SU-DHL-6 (cell line): ENCODE results near the gene MAPK14.

Experiments
- H2AFZ ChIP-seq: fragments of 200-600 bp; sonication (generic); 2 replicates; pipeline ENCODE4 v1.6.1; 2014; ENCODE audit warnings: low read depth, mild to moderate bottlenecking, moderate library complexity, mixed read lengths, antibody characterized with exemption, low read length; ENCODE audit not compliant: severe bottlenecking
- H3F3A ChIP-seq: fragments of 200-600 bp; shearing (Covaris generic); 2 replicates; pipeline ENCODE4 v1.6.0; 2016; ENCODE audit warnings: antibody characterized with exemption, mild to moderate bottlenecking; ENCODE audit not compliant: insufficient read depth
- H3K27ac ChIP-seq: fragments of 200-600 bp; sonication (generic); 2 replicates; pipeline ENCODE4 v1.5.1; 2016; ENCODE audit warnings: low read depth, mild to moderate bottlenecking, low read length, moderate library complexity, mixed read lengths
- H3K27me3 ChIP-seq: fragments of 200-600 bp; sonication (generic), shearing (Covaris generic); 2 replicates; pipeline ENCODE4 v1.6.0; 2014; ENCODE audit warnings: mild to moderate bottlenecking, low read length
- H3K36me3 ChIP-seq: fragments of 200-600 bp; sonication (generic); 2 replicates; pipeline ENCODE4 v1.6.1; 2014; ENCODE audit warnings: mild to moderate bottlenecking, low read length, mixed read lengths
- H3K4me2 ChIP-seq: fragments of 300-600, 200-600 bp; shearing (Covaris generic), sonication (generic); 2 replicates; pipeline ENCODE4 v1.6.0; 2014; ENCODE audit warnings: low read length, low read depth, mild to moderate bottlenecking; ENCODE audit not compliant: poor library complexity, severe bottlenecking
- H3K4me3 ChIP-seq: fragments of 200-600 bp; sonication (generic); 2 replicates; pipeline ENCODE4 v1.5.1; 2014; ENCODE audit warnings: antibody characterized with exemption, low read length, mild to moderate bottlenecking, mixed read lengths; ENCODE audit not compliant: insufficient read depth, poor library complexity, severe bottlenecking
- H3K79me2 ChIP-seq: fragments of 200-600 bp; sonication (generic); 2 replicates; pipeline ENCODE4 v1.6.1; 2014; ENCODE audit warnings: mild to moderate bottlenecking, low read length, moderate library complexity; ENCODE audit not compliant: insufficient read depth
- H3K9ac ChIP-seq: fragments of 200-600 bp; sonication (generic); 2 replicates; pipeline ENCODE4 v1.7.0; 2014; ENCODE audit warnings: mild to moderate bottlenecking, low read length
- H3K9me2 ChIP-seq: fragments of 200-600 bp; sonication (generic); replicated peaks from 2 replicates; pipeline ENCODE4 v1.6.1; 2014; ENCODE audit warnings: low read length; ENCODE audit not compliant: insufficient read depth
- H3K9me3 ChIP-seq: fragments of 200-600 bp; sonication (generic); 2 replicates; pipeline ENCODE4 v1.6.1; 2014; ENCODE audit warnings: low read length, mixed read lengths; ENCODE audit not compliant: insufficient read depth
- H4K20me1 ChIP-seq: fragments of 200-600 bp; sonication (generic); 2 replicates; pipeline ENCODE4 v1.6.1; 2014; ENCODE audit warnings: low read depth, mild to moderate bottlenecking, antibody characterized with exemption, low read length, moderate library complexity, mixed read lengths
- CTCF ChIP-seq: fragments of 200-600 bp; sonication (generic); IDR thresholded peaks from one replicate; pipeline ENCODE4 v1.5.1; 2017; ENCODE audit warnings: antibody characterized with exemption, mild to moderate bottlenecking, low read length, moderate library complexity; ENCODE audit not compliant: insufficient read depth, poor library complexity, severe bottlenecking
- EZH2phosphoT487 ChIP-seq: fragments of 200-600 bp; sonication (generic), shearing (Covaris generic); conservative IDR thresholded peaks from 2 replicates; pipeline ENCODE4 v1.6.1; 2018; ENCODE audit warnings: mild to moderate bottlenecking, antibody characterized with exemption, low read length, moderate library complexity, mixed read lengths

MAPK14 gene

DNA sequence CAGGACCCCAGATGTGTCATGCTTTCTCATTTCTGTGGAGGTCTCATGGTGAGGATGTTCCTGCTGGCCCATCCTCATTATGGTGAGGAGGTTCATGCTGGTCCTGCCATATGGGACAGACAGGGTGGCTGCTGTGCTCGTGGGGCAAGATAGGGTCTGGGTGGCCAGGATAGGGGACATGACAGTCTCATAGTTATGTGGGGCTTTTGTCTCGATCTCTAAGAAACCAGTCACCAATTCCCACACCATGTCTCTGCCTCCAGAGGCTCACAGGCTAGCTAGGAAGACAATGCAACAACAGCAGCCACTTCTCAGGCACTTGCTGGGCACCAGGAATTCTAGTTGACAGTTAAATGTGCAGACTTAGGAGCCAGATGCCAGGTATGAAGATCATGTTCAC, 98.5 kb downstream of the MAPK14 start:
- H4K20me1 ChIP-seq: no peaks in the 10 kb centered on the region
- no peak overlapping the region for H3K9ac ChIP-seq
- TF ChIP-seq CTCF (no peak), EZH2phosphoT487 (no peak)
- H2AFZ ChIP-seq: no peak overlapping the region
- H3K27me3 ChIP-seq: no peaks in the 10 kb centered on the region
- H3K9me2 ChIP-seq: no peaks in the 10 kb centered on the region
- no peak overlapping the region for H3K4me2 ChIP-seq
- H3K79me2 ChIP-seq: no peaks in the 10 kb centered on the region
- no peaks in the 10 kb centered on the region for H3K9me3 ChIP-seq
- H3F3A ChIP-seq: peaks cover 10% of the 10 kb centered on the region
- H3K4me3 ChIP-seq: no peak overlapping the region
- H3K27ac ChIP-seq: no peak overlapping the region
- no peaks in the 10 kb centered on the region for H3K36me3 ChIP-seq

- H3K27ac ChIP-seq: no peak overlapping the region
Observed at GRCh38 chr6:36126553-36127458, 99.2 kb downstream of the MAPK14 start.

GRCh38 chr6:36127462-36128016, 99.9 kb downstream of the MAPK14 start:
- Histone ChIP-seq H4K20me1 (no peaks in the 10 kb centered on the region), H3K9me3 (no peaks in the 10 kb centered on the region), H3F3A (peaks cover 14% of the 10 kb centered on the region), H3K36me3 (no peaks in the 10 kb centered on the region), H3K4me2 (no peak overlapping the region), H2AFZ (no peak overlapping the region), H3K4me3 (no peak overlapping the region), H3K79me2 (no peaks in the 10 kb centered on the region), H3K27ac (no peak overlapping the region), H3K27me3 (no peaks in the 10 kb centered on the region), H3K9ac (no peak overlapping the region), H3K9me2 (no peaks in the 10 kb centered on the region)
- TF ChIP-seq CTCF (no peak), EZH2phosphoT487 (no peak)

More at GRCh38 chr6:36126553-36127458, 99.2 kb downstream of the MAPK14 start:
- Histone ChIP-seq H3K9ac (no peak overlapping the region), H3K4me2 (no peak overlapping the region), H3K9me3 (no peaks in the 10 kb centered on the region), H3K4me3 (no peak overlapping the region), H3K36me3 (no peaks in the 10 kb centered on the region), H3F3A (peaks cover 13% of the 10 kb centered on the region), H3K9me2 (no peaks in the 10 kb centered on the region), H3K79me2 (no peaks in the 10 kb centered on the region), H4K20me1 (no peaks in the 10 kb centered on the region), H2AFZ (no peak overlapping the region), H3K27me3 (no peaks in the 10 kb centered on the region)
- TF ChIP-seq CTCF: no peak
- no peak for TF ChIP-seq EZH2phosphoT487
